ENCODE results near the gene ITGB6. TPM values are rescaled to one million over a fixed set of nuclear protein-coding genes. Genes with fewer than 3 reads are reported as not detected.
"Not testable (repeated sequence)": the region's sequence is repeated elsewhere in the genome, so short reads cannot be mapped to it uniquely, and the experiment has no call there.

The ITGB6 gene
- total RNA-seq, 3 donors from 2014 or later, result not detected

DNA sequence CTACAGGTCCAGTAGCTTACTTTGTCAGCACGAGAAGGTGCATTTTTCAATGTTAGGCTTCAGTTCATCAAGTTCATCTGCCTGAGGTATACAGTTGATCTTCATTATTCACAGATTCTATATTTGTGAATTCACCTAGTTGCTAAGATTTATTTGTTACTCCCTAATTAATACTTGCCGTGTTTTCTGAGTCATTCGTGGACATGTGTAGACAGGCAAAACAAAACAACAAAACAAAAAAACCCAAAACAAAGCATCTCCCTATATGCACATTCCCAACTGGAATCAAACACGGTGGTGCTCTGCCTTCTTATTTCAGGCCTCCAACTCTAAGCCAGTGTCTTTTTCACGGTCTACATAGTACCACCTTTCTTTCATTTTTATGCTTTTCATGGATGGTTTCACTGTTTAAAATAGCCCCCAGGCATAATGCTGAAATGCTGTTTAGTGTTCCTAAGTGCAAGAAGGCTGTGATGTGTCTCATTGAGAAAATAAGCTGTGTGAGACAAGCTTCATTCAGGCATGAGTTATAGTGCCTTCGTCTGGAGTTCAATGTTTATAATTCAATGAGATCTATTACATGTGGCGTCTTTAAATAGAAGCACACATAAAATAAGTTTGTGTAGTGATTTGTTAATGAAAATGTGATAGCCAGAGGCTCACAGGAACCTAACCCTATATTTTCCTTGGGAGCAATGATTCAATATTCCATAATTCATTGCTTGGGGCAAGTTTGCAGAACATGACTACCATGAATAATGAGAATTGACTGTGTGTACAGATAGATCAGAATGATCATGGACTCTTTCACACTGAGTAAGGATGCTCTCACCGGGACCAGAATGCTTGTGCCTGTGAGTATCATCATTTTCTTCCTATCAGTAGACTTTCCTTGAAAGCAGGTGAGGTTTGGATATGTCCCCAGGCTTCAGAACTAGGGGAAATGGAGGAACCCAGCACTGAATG lies 24.6 kb downstream of the ITGB6 start:
- H3K4me1 Mint-ChIP-seq (ENCODE audit: low read depth), result no peaks in the 10 kb centered on the region
- no peak for DNase-seq
- H3K27me3 Mint-ChIP-seq (ENCODE audit: low read depth), result peaks cover 4% of the 10 kb centered on the region
- H3K4me3 Mint-ChIP-seq, result no peak overlapping the region
- H3K9me3 Mint-ChIP-seq, result no peaks in the 10 kb centered on the region
- ATAC-seq, result no peak
- no peaks in the 10 kb centered on the region for H3K36me3 Mint-ChIP-seq (ENCODE audit: insufficient read depth)

DNA sequence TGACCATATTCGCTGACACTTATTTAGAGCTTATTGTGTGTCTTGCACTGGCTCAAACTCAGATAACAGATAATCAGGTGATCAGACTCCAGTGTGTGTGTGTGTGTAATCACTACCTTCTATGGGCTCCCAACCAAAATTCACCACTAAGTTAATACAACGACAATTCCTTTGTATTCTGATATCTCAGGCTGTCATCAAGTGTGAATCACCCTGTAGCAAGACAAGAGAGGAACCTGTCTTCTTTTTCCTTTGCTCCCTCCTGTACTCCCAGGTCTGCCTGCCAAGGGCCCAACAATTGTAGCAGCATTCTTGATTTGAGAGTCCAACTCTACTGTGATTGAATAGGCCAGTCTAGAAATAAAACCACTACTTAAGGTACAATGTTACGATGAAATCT lies 25.8 kb downstream of the ITGB6 start:
- Mint-ChIP-seq H3K27me3 (ENCODE audit: low read depth) (peaks cover 5% of the 10 kb centered on the region), H3K36me3 (ENCODE audit: insufficient read depth) (no peaks in the 10 kb centered on the region), H3K4me3 (no peak overlapping the region), H3K4me1 (ENCODE audit: low read depth) (no peaks in the 10 kb centered on the region), H3K9me3 (no peaks in the 10 kb centered on the region)
- ATAC-seq (no peak), DNase-seq (no peak)

GRCh38 chr2:160169988-160170387 lies 30.1 kb downstream of the ITGB6 start:
- no peak overlapping the region for H3K4me3 Mint-ChIP-seq
- peaks cover 8% of the 10 kb centered on the region for H3K27me3 Mint-ChIP-seq (ENCODE audit: low read depth)
- no peaks in the 10 kb centered on the region for H3K9me3 Mint-ChIP-seq

GRCh38 chr2:160169471-160169870 lies 30.6 kb downstream of the ITGB6 start:
- Mint-ChIP-seq H3K27me3 (ENCODE audit: low read depth) (peaks cover 8% of the 10 kb centered on the region), H3K4me3 (no peak overlapping the region), H3K9me3 (no peaks in the 10 kb centered on the region), H3K36me3 (ENCODE audit: insufficient read depth) (no peaks in the 10 kb centered on the region), H3K4me1 (ENCODE audit: low read depth) (no peaks in the 10 kb centered on the region)
- DNase-seq (no peak), ATAC-seq (no peak)

More at GRCh38 chr2:160169988-160170387, 30.1 kb downstream of the ITGB6 start:
- no peak for DNase-seq
- no peaks in the 10 kb centered on the region for H3K36me3 Mint-ChIP-seq (ENCODE audit: insufficient read depth)
- no peak for ATAC-seq
- H3K4me1 Mint-ChIP-seq (ENCODE audit: low read depth), result no peaks in the 10 kb centered on the region

DNA sequence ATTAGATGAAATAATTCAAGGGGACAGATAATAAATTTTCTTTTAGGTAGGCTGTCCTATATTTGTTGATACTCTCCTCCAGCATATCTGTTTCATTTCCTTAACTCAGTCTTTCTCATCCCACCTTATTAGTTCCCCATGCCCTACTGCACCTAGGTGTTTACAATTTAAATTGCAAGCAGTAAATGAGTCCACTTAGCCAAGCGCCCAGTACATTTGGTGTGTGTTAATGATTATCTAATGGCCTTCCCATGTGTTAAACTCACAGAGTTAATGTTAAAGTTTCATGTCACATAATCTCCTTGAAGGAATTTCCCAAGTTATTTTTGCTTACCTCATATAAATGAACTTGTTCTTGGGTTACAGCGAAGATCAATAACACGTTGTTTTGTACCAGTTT lies 31.2 kb downstream of the ITGB6 start:
- DNase-seq, result no peak
- Mint-ChIP-seq H3K4me3 (no peak overlapping the region), H3K27me3 (ENCODE audit: low read depth) (peaks cover 8% of the 10 kb centered on the region), H3K9me3 (no peaks in the 10 kb centered on the region), H3K4me1 (ENCODE audit: low read depth) (no peaks in the 10 kb centered on the region), H3K36me3 (ENCODE audit: insufficient read depth) (no peaks in the 10 kb centered on the region)
- ATAC-seq, result no peak

DNA sequence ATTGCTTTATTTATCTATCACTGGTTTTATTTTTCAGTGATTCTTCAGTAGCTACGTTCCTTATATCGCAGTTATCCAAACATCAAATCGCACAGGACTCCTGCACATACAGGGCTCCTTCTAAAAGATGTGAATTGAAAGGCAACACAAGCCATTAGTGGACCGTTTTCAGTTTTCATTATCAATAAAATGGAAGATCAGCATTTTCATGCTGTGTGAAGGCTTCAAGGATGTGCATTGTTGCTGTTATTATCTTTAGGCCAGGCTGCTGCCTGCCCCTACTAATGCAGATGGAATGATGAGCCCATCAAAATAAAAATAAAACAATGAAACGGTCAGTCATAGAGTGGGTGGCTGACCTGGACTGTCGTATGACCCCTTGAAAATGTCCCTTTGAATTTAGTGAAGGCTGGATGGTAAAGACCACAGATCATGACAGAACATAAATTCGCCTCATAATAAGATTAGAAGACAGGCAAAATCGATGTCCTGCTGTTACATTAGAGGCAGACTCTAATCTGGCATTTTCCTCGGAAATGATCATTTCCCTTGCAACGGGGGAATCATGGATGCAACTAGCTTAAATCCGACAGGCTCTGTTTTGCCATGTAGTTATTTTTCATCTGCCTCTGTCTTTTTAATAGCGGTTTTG lies 32.9 kb downstream of the ITGB6 start:
- Mint-ChIP-seq H3K27me3 (ENCODE audit: low read depth) (peaks cover 6% of the 10 kb centered on the region), H3K9me3 (no peaks in the 10 kb centered on the region), H3K4me3 (no peak overlapping the region), H3K36me3 (ENCODE audit: insufficient read depth) (no peaks in the 10 kb centered on the region), H3K4me1 (ENCODE audit: low read depth) (no peaks in the 10 kb centered on the region)
- DNase-seq, result no peak
- no peak for ATAC-seq

DNA sequence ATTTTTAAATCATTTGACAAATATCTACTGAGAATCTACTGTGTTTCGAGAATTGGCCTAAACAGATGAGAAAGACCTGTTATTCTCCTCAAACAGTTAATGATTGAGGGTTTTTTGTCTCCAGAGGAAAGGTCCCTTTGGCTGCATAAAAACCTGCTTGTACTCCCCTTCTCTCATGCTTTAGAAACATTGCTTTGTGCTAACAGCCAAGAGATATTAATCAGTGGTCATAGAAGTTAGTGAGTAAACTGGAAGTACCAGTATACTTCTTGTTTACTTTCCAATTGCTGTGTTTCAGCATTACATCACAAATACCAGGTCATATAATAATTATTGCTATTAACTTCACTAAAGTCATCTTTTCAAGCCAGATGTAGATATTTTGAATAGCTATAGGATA lies 34.1 kb downstream of the ITGB6 start:
- no peak for DNase-seq
- Mint-ChIP-seq H3K4me3 (no peak overlapping the region), H3K4me1 (ENCODE audit: low read depth) (no peaks in the 10 kb centered on the region), H3K9me3 (no peaks in the 10 kb centered on the region), H3K36me3 (ENCODE audit: insufficient read depth) (no peaks in the 10 kb centered on the region), H3K27me3 (ENCODE audit: low read depth) (peaks cover 4% of the 10 kb centered on the region)
- ATAC-seq, result no peak

GRCh38 chr2:160165081-160165480 lies 35.0 kb downstream of the ITGB6 start:
- Mint-ChIP-seq H3K36me3 (ENCODE audit: insufficient read depth) (no peaks in the 10 kb centered on the region), H3K9me3 (no peaks in the 10 kb centered on the region), H3K4me1 (ENCODE audit: low read depth) (no peaks in the 10 kb centered on the region), H3K4me3 (no peak overlapping the region), H3K27me3 (ENCODE audit: low read depth) (peaks cover 3% of the 10 kb centered on the region)
- ATAC-seq (no peak), DNase-seq (no peak)

- H3K27me3 Mint-ChIP-seq (ENCODE audit: low read depth), result peaks cover 3% of the 10 kb centered on the region
- no peak overlapping the region for H3K4me3 Mint-ChIP-seq
- no peak for ATAC-seq
- no peaks in the 10 kb centered on the region for H3K36me3 Mint-ChIP-seq (ENCODE audit: insufficient read depth)
- DNase-seq, result no peak
- H3K4me1 Mint-ChIP-seq (ENCODE audit: low read depth), result no peaks in the 10 kb centered on the region
- no peaks in the 10 kb centered on the region for H3K9me3 Mint-ChIP-seq
Measured at GRCh38 chr2:160157861-160158829, 41.9 kb downstream of the ITGB6 start.

GRCh38 chr2:160156665-160157064 lies 43.4 kb downstream of the ITGB6 start:
- no peak for ATAC-seq
- no peak overlapping the region for H3K4me3 Mint-ChIP-seq

GRCh38 chr2:160156100-160156499 lies 44.0 kb downstream of the ITGB6 start:
- ATAC-seq (no peak), DNase-seq (no peak)
- Mint-ChIP-seq H3K4me3 (no peak overlapping the region), H3K9me3 (no peaks in the 10 kb centered on the region), H3K36me3 (ENCODE audit: insufficient read depth) (no peaks in the 10 kb centered on the region), H3K4me1 (ENCODE audit: low read depth) (no peaks in the 10 kb centered on the region), H3K27me3 (ENCODE audit: low read depth) (peaks cover 6% of the 10 kb centered on the region)

More at GRCh38 chr2:160156665-160157064, 43.4 kb downstream of the ITGB6 start:
- Mint-ChIP-seq H3K9me3 (no peaks in the 10 kb centered on the region), H3K4me1 (ENCODE audit: low read depth) (no peaks in the 10 kb centered on the region), H3K36me3 (ENCODE audit: insufficient read depth) (no peaks in the 10 kb centered on the region), H3K27me3 (ENCODE audit: low read depth) (peaks cover 6% of the 10 kb centered on the region)
- DNase-seq, result no peak

DNA sequence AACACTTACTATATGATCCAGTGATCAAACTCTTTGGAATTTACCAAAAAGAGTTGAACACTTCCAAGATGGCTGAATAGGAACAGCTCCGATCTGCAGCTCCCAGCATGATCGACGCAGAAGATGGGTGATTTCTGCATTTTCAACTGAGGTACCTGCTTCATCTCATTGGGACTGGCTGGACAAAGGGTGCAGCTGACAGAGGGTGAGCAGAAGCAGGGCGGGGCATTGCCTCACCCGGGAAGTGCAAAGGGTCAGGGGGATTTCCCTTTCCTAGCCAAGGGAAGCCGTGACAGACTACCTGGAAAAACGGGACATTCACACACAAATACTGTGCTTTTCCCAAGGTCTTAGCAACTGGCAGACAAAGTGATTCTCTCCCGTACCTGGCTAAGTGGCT lies 51.7 kb downstream of the ITGB6 start:
- H3K4me1 Mint-ChIP-seq (ENCODE audit: low read depth); DNase-seq; H3K9me3 Mint-ChIP-seq; H3K36me3 Mint-ChIP-seq (ENCODE audit: insufficient read depth); ATAC-seq; H3K4me3 Mint-ChIP-seq: not testable (repeated sequence)
- peaks cover 15% of the 10 kb centered on the region for H3K27me3 Mint-ChIP-seq (ENCODE audit: low read depth)

- DNase-seq (no peak), ATAC-seq (no peak)
- no peaks in the 10 kb centered on the region for H3K36me3 Mint-ChIP-seq (ENCODE audit: insufficient read depth)
- peaks cover 13% of the 10 kb centered on the region for H3K27me3 Mint-ChIP-seq (ENCODE audit: low read depth)
- no peak overlapping the region for H3K4me3 Mint-ChIP-seq
- H3K4me1 Mint-ChIP-seq (ENCODE audit: low read depth), result peaks cover 2% of the 10 kb centered on the region
- H3K9me3 Mint-ChIP-seq, result no peaks in the 10 kb centered on the region
Measured at GRCh38 chr2:160145471-160145870, 54.6 kb downstream of the ITGB6 start.

Data from activated T-cell treated with anti-CD3 and anti-CD28 coated beads, Interleukin-2, amount 50 U/mL, for 4 hours (primary cell).